H9 (cell line): ENCODE measurements around the gene ARHGEF6. TPM values are rescaled to one million over a fixed set of nuclear protein-coding genes. Genes with fewer than 3 reads are reported as not detected.

ENCODE experiments used
- DNase-seq: peaks from one replicate; pipeline ENCODE4 v3.0.0-alpha.2; 2017
- H2AFZ ChIP-seq: one replicate; pipeline ENCODE4 v1.6.1; 2013; ENCODE audit warnings: mild to moderate bottlenecking, low read length, control low read depth, moderate library complexity
- H2AK5ac ChIP-seq: 2 replicates; pipeline ENCODE4 v1.6.1; 2013; ENCODE audit warnings: low read length, control low read depth, mixed read lengths; ENCODE audit not compliant: insufficient read length
- H2BK120ac ChIP-seq: one replicate; pipeline ENCODE4 v1.6.1; 2013; ENCODE audit warnings: low read depth, mild to moderate bottlenecking, low read length, control low read depth, inconsistent platforms; ENCODE audit not compliant: poor library complexity, severe bottlenecking
- H2BK12ac ChIP-seq: 2 replicates; pipeline ENCODE4 v1.6.1; 2013; ENCODE audit warnings: low read length, control low read depth, mixed read lengths, low read depth; ENCODE audit not compliant: insufficient read length
- H2BK15ac ChIP-seq: 2 replicates; pipeline ENCODE4 v1.6.1; 2013; ENCODE audit warnings: low read depth, low read length, control low read depth
- H2BK20ac ChIP-seq: one replicate; pipeline ENCODE4 v1.6.1; 2013; ENCODE audit warnings: low read depth, mild to moderate bottlenecking, low read length, control low read depth, inconsistent platforms; ENCODE audit not compliant: poor library complexity, severe bottlenecking
- H2BK5ac ChIP-seq: 2 replicates; pipeline ENCODE4 v1.6.1; 2013; ENCODE audit warnings: low read length, control low read depth, mixed read lengths; ENCODE audit not compliant: insufficient read length
- H3K14ac ChIP-seq: 2 replicates; pipeline ENCODE4 v1.6.1; 2013; ENCODE audit warnings: low read length, control low read depth; ENCODE audit not compliant: insufficient read depth
- H3K18ac ChIP-seq: 2 replicates; pipeline ENCODE4 v1.6.1; 2013; ENCODE audit warnings: low read depth, mild to moderate bottlenecking, mixed read lengths, low read length, control low read depth; ENCODE audit not compliant: insufficient read length
- H3K23ac ChIP-seq: 2 replicates; pipeline ENCODE4 v1.6.1; 2013; ENCODE audit warnings: low read length, control low read depth, mixed read lengths, low read depth; ENCODE audit not compliant: insufficient read length
- H3K23me2 ChIP-seq: 2 replicates; pipeline ENCODE4 v1.6.1; 2013; ENCODE audit warnings: low read depth, mild to moderate bottlenecking, mixed read lengths, low read length, control low read depth; ENCODE audit not compliant: insufficient read length, poor library complexity, severe bottlenecking
- H3K27ac ChIP-seq: 2 replicates; pipeline ENCODE4 v1.5.1; 2013; ENCODE audit warnings: low read length, control low read depth, mixed read lengths, low read depth; ENCODE audit not compliant: insufficient read length
- H3K27me3 ChIP-seq: 2 replicates; pipeline ENCODE4 v1.6.1; 2013; ENCODE audit warnings: low read length, control low read depth, inconsistent platforms; ENCODE audit not compliant: insufficient read depth
- H3K4ac ChIP-seq: 2 replicates; pipeline ENCODE4 v1.6.1; 2013; ENCODE audit warnings: low read depth, mild to moderate bottlenecking, control low read depth, inconsistent platforms, low read length, moderate library complexity
- H3K4me1 ChIP-seq: 2 replicates; pipeline ENCODE4 v1.6.1; 2013; ENCODE audit warnings: low read length, control low read depth, inconsistent platforms; ENCODE audit not compliant: insufficient read depth
- H3K4me2 ChIP-seq: 2 replicates; pipeline ENCODE4 v1.6.1; 2013; ENCODE audit warnings: low read length, control low read depth, mixed read lengths; ENCODE audit not compliant: insufficient read length, insufficient read depth
- H3K56ac ChIP-seq: 2 replicates; pipeline ENCODE4 v1.6.1; 2013; ENCODE audit warnings: low read depth, mild to moderate bottlenecking, mixed read lengths, low read length, control low read depth; ENCODE audit not compliant: insufficient read length
- H3K79me1 ChIP-seq: 2 replicates; pipeline ENCODE4 v1.6.1; 2013; ENCODE audit warnings: low read depth, mild to moderate bottlenecking, moderate library complexity, low read length, control low read depth, inconsistent platforms; ENCODE audit not compliant: insufficient read depth, poor library complexity, severe bottlenecking
- H3K79me2 ChIP-seq: 2 replicates; pipeline ENCODE4 v1.6.1; 2013; ENCODE audit warnings: low read length, control low read depth, inconsistent platforms; ENCODE audit not compliant: insufficient read depth
- H3K9ac ChIP-seq: 2 replicates; pipeline ENCODE4 v1.6.1; 2013; ENCODE audit warnings: low read length, control low read depth, mixed read lengths; ENCODE audit not compliant: insufficient read length; ENCODE audit errors: extremely low read depth
- H3K9me3 ChIP-seq: one replicate; pipeline ENCODE4 v1.6.1; 2013; ENCODE audit warnings: low read depth, low read length, inconsistent platforms; ENCODE audit not compliant: control insufficient read depth
- H3T11ph ChIP-seq: one replicate; pipeline ENCODE4 v1.6.1; 2013; ENCODE audit warnings: mild to moderate bottlenecking, low read length, control low read depth, inconsistent platforms
- H4K20me1 ChIP-seq: one replicate; pipeline ENCODE4 v1.6.1; 2013; ENCODE audit not compliant: control insufficient read depth, insufficient read length, insufficient read depth
- H4K5ac ChIP-seq: 2 replicates; pipeline ENCODE4 v1.6.1; 2013; ENCODE audit warnings: low read depth, mild to moderate bottlenecking, mixed read lengths, low read length, control low read depth; ENCODE audit not compliant: insufficient read length
- H4K8ac ChIP-seq: replicated peaks from 2 replicates; pipeline ENCODE4 v1.6.1; 2013; ENCODE audit warnings: low read length, control low read depth, mixed read lengths, low read depth; ENCODE audit not compliant: insufficient read length
- H4K91ac ChIP-seq: 2 replicates; pipeline ENCODE4 v1.6.1; 2013; ENCODE audit warnings: low read depth, mild to moderate bottlenecking, moderate library complexity, mixed read lengths, low read length, control low read depth; ENCODE audit not compliant: insufficient read length
- H3K27ac Mint-ChIP-seq, 3 experiments: 2 replicates in 2 of 3; 3 replicates in 1 of 3; pipeline ENCODE4 v1.8.0; 2020 to 2021; ENCODE audit warnings: mixed read lengths in 3 of 3, mild to moderate bottlenecking in 1 of 3, moderate library complexity in 1 of 3
- H3K27me3 Mint-ChIP-seq: 2 replicates; pipeline ENCODE4 v1.8.0; 2021; ENCODE audit warnings: low read depth, mild to moderate bottlenecking, moderate library complexity, mixed read lengths
- H3K36me3 Mint-ChIP-seq, 3 experiments: 2 replicates in 2 of 3; 3 replicates in 1 of 3; pipeline ENCODE4 v1.8.0; 2020 to 2021; ENCODE audit warnings: low read depth in 3 of 3, mixed read lengths in 3 of 3; ENCODE audit not compliant: insufficient read depth in 1 of 3
- H3K4me1 Mint-ChIP-seq, 2 experiments: 2 replicates each; pipeline ENCODE4 v1.8.0; 2020; ENCODE audit warnings: mixed read lengths in 2 of 2
- H3K4me3 Mint-ChIP-seq, 2 experiments: 2 replicates in 1 of 2; 3 replicates in 1 of 2; pipeline ENCODE4 v1.8.0; 2020 to 2021; ENCODE audit warnings: mild to moderate bottlenecking in 2 of 2, mixed read lengths in 2 of 2, moderate library complexity in 1 of 2
- H3K9me3 Mint-ChIP-seq, 2 experiments: 2 replicates in 1 of 2; 3 replicates in 1 of 2; pipeline ENCODE4 v1.8.0; 2020; ENCODE audit warnings: mild to moderate bottlenecking in 2 of 2, mixed read lengths in 2 of 2, moderate library complexity in 1 of 2
- WGBS: extraction: QIAGEN DNeasy Blood & Tissue Kit; methylation state at CpG from one replicate; pipeline ENCODE4 v1.1.7; 2013; ENCODE audit warnings: missing lambda C conversion rate, low lambda C conversion rate, mixed read lengths; ENCODE audit not compliant: insufficient read length; ENCODE audit errors: extremely low coverage; 5-methylcytosine and 5-hydroxymethylcytosine counted together
- total RNA-seq: library from RNA; stranded (reverse); gene quantifications from 2 replicates; pipeline ENCODE4 v1.2.1, GENCODE V29; 2021
- TF ChIP-seq, protein P1 (sequence below): fragments of 200-600 bp; sonication (generic); conservative IDR thresholded peaks from 3 replicates; pipeline ENCODE4 v1.8.0; 2021; ENCODE audit warnings: antibody characterized with exemption, mild to moderate bottlenecking

Gene ARHGEF6
- total RNA-seq, 1 experiment from 2014 or later: 3.6 TPM

DNA sequence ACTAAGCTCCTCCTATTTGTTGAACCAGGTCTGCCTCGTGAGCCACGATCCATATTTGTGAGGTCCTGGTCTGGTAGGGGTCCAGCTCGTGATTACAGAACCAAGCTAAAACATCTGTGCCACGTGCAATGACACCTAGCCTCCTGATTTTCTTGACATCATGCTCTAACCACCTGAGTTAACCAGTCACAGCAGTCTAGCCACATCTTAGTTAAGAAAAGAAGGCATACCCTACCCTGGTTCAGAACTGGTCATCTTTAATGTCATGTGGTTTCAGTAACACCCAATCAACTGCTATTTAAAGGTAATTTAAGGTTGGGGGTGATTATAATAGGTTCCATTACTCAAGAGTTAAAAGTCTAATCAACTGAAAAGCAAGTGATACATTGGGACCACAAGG is 28.4 kb downstream of the ARHGEF6 start:
- no peak for DNase-seq
- no peak overlapping the region for H3T11ph ChIP-seq
- no peak overlapping the region for H2AFZ ChIP-seq
- no peak overlapping the region for H3K18ac ChIP-seq
- peaks cover 2% of the 10 kb centered on the region; the same call in 1 of the 2 replicates for H3K4me1 ChIP-seq
- no peak overlapping the region for H3K4me2 ChIP-seq
- WGBS: no CpG with 5 or more reads among the region's 4 CpGs
- H3K23me2 ChIP-seq: no peaks in the 10 kb centered on the region
- no peak overlapping the region for H2BK12ac ChIP-seq
- no peak overlapping the region for H2AK5ac ChIP-seq
- Mint-ChIP-seq H3K9me3 (peaks cover 52 to 60% of the 10 kb centered on the region in 2 experiments), H3K4me1 (peaks cover 10 to 12% of the 10 kb centered on the region in 2 experiments), H3K27me3 (no peaks in the 10 kb centered on the region), H3K27ac (no peak overlapping the region), H3K4me3 (no peak overlapping the region), H3K36me3 (no peaks in the 10 kb centered on the region; a peak in 2 of 7 replicates)
- H3K9ac ChIP-seq: no peak overlapping the region
- H2BK120ac ChIP-seq: no peak overlapping the region
- no peak overlapping the region for H3K23ac ChIP-seq
- H2BK20ac ChIP-seq: no peak overlapping the region
- peaks cover 53% of the 10 kb centered on the region for H3K9me3 ChIP-seq
- H3K14ac ChIP-seq: no peak overlapping the region
- no peak overlapping the region for H2BK15ac ChIP-seq
- H4K20me1 ChIP-seq: no peaks in the 10 kb centered on the region
- no peaks in the 10 kb centered on the region for H3K27me3 ChIP-seq
- no peak overlapping the region for H3K4ac ChIP-seq
- TF ChIP-seq, protein P1, sequence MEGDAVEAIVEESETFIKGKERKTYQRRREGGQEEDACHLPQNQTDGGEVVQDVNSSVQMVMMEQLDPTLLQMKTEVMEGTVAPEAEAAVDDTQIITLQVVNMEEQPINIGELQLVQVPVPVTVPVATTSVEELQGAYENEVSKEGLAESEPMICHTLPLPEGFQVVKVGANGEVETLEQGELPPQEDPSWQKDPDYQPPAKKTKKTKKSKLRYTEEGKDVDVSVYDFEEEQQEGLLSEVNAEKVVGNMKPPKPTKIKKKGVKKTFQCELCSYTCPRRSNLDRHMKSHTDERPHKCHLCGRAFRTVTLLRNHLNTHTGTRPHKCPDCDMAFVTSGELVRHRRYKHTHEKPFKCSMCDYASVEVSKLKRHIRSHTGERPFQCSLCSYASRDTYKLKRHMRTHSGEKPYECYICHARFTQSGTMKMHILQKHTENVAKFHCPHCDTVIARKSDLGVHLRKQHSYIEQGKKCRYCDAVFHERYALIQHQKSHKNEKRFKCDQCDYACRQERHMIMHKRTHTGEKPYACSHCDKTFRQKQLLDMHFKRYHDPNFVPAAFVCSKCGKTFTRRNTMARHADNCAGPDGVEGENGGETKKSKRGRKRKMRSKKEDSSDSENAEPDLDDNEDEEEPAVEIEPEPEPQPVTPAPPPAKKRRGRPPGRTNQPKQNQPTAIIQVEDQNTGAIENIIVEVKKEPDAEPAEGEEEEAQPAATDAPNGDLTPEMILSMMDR: no peak
- H2BK5ac ChIP-seq: no peak overlapping the region
- H3K27ac ChIP-seq: no peak overlapping the region
- H4K5ac ChIP-seq: no peak overlapping the region
- no peak overlapping the region for H4K91ac ChIP-seq
- no peak overlapping the region for H4K8ac ChIP-seq
- no peak overlapping the region for H3K56ac ChIP-seq
- no peaks in the 10 kb centered on the region for H3K79me1 ChIP-seq
- no peaks in the 10 kb centered on the region for H3K79me2 ChIP-seq
